Measurements from ENCODE around the gene MT1B.

GRCh38 chr16:56652600-56652999 is 914 bp downstream of the MT1B start:
- no peak for TF ChIP-seq CTCF (IDR thresholded peaks at IDR 0.05; ENCODE audit: low read depth, low read length, missing input control)
- no peak for TF ChIP-seq MAX (IDR thresholded peaks at IDR 0.05)
- no peak for TF ChIP-seq GABPA (IDR thresholded peaks at IDR 0.05 in 1 of 2, conservative IDR thresholded peaks at IDR 0.05 in 1 of 2)
- TF ChIP-seq RAD21 (IDR thresholded peaks at IDR 0.05): no peak
- no peak for TF ChIP-seq RXRA (IDR thresholded peaks at IDR 0.05)
- TF ChIP-seq TAF1 (conservative IDR thresholded peaks at IDR 0.05): no peak
- TF ChIP-seq NR2F2 (IDR thresholded peaks at IDR 0.05): no peak
- TF ChIP-seq SP1 (IDR thresholded peaks at IDR 0.05): no peak
- TF ChIP-seq YY1 (IDR thresholded peaks at IDR 0.05): no peak
- no peak for TF ChIP-seq JUND (IDR thresholded peaks at IDR 0.05)
- TF ChIP-seq FOXA1 (IDR thresholded peaks at IDR 0.05): no peak
- TF ChIP-seq ZBTB33 (IDR thresholded peaks at IDR 0.05): no peak
- TF ChIP-seq REST (IDR thresholded peaks at IDR 0.05): no peak
- no peak for TF ChIP-seq HNF4A (conservative IDR thresholded peaks at IDR 0.05)

All from liver (tissue), 3 donors.